Measurements from ENCODE around the gene DAB2. TPM values are rescaled to one million over a fixed set of nuclear protein-coding genes. Genes with fewer than 3 reads are reported as not detected.
"Not testable (repeated sequence)": the region's sequence is repeated elsewhere in the genome, so short reads cannot be mapped to it uniquely, and the experiment has no call there.

Gene DAB2
- total RNA-seq, 1 donor from 2014 or later, result 14.6 TPM

DNA sequence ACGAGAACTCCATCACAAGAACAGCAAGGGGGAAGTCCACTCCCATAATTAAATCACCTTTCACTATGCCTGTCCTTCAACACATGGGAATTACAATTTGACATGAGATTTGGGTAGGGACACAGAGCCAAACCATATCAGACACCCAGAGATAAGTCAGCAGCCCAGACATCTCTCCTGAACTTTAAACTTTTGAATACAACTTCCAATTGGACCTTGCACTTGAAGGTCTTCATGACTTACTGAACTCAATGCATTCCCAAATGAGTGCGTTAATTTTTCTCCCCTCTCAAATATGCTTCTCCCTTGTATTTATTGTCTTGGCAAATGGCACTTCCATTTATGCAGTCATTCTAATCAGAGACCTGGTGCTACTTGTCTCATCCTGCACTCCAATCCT lies 72.6 kb downstream of the DAB2 start:
- TF ChIP-seq, protein P1, sequence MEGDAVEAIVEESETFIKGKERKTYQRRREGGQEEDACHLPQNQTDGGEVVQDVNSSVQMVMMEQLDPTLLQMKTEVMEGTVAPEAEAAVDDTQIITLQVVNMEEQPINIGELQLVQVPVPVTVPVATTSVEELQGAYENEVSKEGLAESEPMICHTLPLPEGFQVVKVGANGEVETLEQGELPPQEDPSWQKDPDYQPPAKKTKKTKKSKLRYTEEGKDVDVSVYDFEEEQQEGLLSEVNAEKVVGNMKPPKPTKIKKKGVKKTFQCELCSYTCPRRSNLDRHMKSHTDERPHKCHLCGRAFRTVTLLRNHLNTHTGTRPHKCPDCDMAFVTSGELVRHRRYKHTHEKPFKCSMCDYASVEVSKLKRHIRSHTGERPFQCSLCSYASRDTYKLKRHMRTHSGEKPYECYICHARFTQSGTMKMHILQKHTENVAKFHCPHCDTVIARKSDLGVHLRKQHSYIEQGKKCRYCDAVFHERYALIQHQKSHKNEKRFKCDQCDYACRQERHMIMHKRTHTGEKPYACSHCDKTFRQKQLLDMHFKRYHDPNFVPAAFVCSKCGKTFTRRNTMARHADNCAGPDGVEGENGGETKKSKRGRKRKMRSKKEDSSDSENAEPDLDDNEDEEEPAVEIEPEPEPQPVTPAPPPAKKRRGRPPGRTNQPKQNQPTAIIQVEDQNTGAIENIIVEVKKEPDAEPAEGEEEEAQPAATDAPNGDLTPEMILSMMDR (IDR thresholded peaks at IDR 0.05; ENCODE audit: insufficient read depth, low read length, poor library complexity, severe bottlenecking), result no peak
- DNase-seq (ENCODE audit: low read depth), result no peak

DNA sequence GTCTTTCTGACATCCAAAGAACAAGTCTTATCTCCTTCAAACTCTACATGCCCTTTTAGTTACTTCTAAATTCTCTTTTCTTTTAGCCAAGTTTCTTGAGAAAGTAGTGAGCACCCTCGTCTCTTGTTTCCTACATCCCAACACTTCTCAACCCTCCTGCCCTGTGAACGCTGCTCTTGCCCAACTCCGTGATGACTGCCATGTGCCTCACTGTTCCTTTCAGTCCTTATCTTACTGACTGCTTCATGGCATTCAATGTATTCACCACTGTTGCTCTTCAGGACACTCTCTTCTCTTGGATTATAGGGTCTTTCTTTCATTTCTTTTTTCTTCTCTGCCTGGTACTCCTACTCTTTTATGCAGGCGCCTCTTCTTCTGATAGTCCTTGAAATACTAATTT lies 75.3 kb downstream of the DAB2 start:
- Histone ChIP-seq H3K36me3 (ENCODE audit: control insufficient read depth, insufficient read depth, low read length) (no peaks in the 10 kb centered on the region), H3K27me3 (ENCODE audit: control insufficient read depth, insufficient read depth, low read length) (no peaks in the 10 kb centered on the region), H3K4me3 (ENCODE audit: low read depth, low read length) (no peak overlapping the region)
- TF ChIP-seq, protein P1 (IDR thresholded peaks at IDR 0.05; ENCODE audit: insufficient read depth, low read length, poor library complexity, severe bottlenecking), result no peak
- no peak for DNase-seq (ENCODE audit: low read depth)

More for the DNA sequence above, 72.6 kb downstream of the DAB2 start:
- no peak overlapping the region for H3K4me3 ChIP-seq (ENCODE audit: low read depth, low read length)
- H3K27me3 ChIP-seq (ENCODE audit: control insufficient read depth, insufficient read depth, low read length), result no peaks in the 10 kb centered on the region
- no peaks in the 10 kb centered on the region for H3K36me3 ChIP-seq (ENCODE audit: control insufficient read depth, insufficient read depth, low read length)

DNA sequence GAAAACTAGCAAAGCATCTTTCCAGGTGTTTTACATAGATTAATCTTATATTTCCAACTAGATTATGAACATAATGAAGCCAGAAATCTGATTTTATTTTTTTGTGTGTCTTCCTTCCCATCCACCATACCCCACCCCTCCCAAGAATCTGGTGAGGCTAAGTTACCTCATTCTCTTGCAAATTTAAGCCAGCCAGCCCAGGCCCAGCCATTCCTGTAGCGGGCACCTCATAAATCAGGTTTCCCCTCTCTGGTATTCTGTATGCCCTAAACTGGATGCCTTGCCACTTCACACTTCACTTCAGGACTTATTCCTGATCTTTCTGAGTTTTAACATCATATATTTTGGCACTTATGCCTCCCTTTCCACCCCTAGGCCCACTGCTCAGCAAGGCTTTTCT lies 82.3 kb downstream of the DAB2 start:
- Histone ChIP-seq H3K36me3 (ENCODE audit: control insufficient read depth, insufficient read depth, low read length) (no peaks in the 10 kb centered on the region), H3K4me3 (ENCODE audit: low read depth, low read length) (no peak overlapping the region), H3K27me3 (ENCODE audit: control insufficient read depth, insufficient read depth, low read length) (no peaks in the 10 kb centered on the region)
- no peak for DNase-seq (ENCODE audit: low read depth)
- TF ChIP-seq, protein P1 (IDR thresholded peaks at IDR 0.05; ENCODE audit: insufficient read depth, low read length, poor library complexity, severe bottlenecking), result no peak

DNA sequence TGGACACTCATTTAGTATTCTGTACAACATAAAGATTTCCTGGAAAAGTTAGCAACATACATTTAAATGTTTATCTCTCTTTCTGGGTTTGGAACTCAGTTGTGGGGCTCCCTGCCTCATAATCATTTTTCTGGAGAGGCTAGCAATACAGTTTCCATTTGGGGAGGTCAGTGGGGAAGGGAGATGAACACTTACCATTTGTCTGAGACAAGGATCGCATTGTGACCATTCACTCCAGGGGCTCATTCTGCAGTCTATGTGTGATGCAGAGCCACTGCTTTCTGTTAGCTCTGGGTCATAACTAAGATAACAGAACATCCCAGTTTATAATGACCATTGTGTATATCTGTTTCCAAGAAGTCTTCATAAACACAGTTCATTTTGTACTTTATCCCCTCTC lies 82.9 kb downstream of the DAB2 start:
- DNase-seq (ENCODE audit: low read depth), result no peak
- TF ChIP-seq, protein P1 (IDR thresholded peaks at IDR 0.05; ENCODE audit: insufficient read depth, low read length, poor library complexity, severe bottlenecking), result no peak
- H3K27me3 ChIP-seq (ENCODE audit: control insufficient read depth, insufficient read depth, low read length), result no peaks in the 10 kb centered on the region
- no peaks in the 10 kb centered on the region for H3K36me3 ChIP-seq (ENCODE audit: control insufficient read depth, insufficient read depth, low read length)
- no peak overlapping the region for H3K4me3 ChIP-seq (ENCODE audit: low read depth, low read length)

DNA sequence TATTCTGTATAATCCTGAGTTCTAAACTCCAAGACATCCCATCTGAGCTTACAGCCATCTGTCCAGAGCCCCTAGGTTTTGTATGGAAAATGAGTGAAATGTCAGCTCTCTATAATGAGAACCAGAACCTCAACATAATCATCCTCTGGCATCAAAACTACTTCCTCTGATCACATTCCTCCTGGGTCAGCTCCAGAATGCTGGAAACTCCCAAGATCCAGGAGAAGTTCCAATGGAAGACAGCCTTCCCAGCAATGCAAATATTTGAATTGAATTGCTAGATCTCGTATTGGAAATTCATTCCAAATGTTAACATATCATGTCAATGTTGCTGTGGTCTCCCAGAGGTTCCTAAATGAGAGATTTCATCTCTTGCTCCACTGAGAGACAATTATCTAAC lies 84.3 kb downstream of the DAB2 start:
- TF ChIP-seq, protein P1 (IDR thresholded peaks at IDR 0.05; ENCODE audit: insufficient read depth, low read length, poor library complexity, severe bottlenecking), result no peak
- DNase-seq (ENCODE audit: low read depth), result no peak
- Histone ChIP-seq H3K27me3 (ENCODE audit: control insufficient read depth, insufficient read depth, low read length) (no peaks in the 10 kb centered on the region), H3K4me3 (ENCODE audit: low read depth, low read length) (no peak overlapping the region), H3K36me3 (ENCODE audit: control insufficient read depth, insufficient read depth, low read length) (no peaks in the 10 kb centered on the region)

DNA sequence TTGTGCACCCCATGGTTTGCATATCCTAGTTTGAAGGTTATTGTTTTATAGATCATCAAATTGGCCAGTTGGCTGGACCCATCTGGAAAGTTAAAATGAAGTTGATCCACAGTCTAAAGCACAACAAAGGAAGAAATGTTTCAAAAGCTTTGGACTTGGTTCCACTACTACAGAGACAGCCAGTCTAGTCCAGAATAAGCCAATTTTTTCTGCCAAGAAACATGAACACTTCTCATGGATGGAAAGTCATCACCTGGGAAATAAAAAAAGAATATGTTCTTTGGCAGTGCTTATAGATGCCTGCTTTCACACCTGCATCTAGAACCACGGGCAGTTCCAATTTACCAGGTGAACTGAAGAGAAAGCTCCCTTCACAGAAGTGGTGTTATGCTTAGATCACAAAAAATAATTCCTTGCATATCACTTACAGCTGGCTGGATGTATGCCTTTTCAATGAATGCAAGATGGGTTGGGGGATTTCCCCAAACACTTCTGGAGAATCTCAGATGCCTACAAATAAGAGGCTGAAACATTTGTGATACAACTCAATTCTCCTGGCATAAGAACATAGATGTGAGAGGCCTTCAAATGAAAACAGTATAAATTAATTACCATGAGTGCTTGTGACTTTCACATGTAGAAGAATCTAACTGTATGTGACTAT lies 87.4 kb downstream of the DAB2 start:
- DNase-seq (ENCODE audit: low read depth), result no peak
- no peaks in the 10 kb centered on the region for H3K27me3 ChIP-seq (ENCODE audit: control insufficient read depth, insufficient read depth, low read length)
- no peak overlapping the region for H3K4me3 ChIP-seq (ENCODE audit: low read depth, low read length)
- H3K36me3 ChIP-seq (ENCODE audit: control insufficient read depth, insufficient read depth, low read length), result no peaks in the 10 kb centered on the region
- TF ChIP-seq, protein P1 (IDR thresholded peaks at IDR 0.05; ENCODE audit: insufficient read depth, low read length, poor library complexity, severe bottlenecking), result no peak

DNA sequence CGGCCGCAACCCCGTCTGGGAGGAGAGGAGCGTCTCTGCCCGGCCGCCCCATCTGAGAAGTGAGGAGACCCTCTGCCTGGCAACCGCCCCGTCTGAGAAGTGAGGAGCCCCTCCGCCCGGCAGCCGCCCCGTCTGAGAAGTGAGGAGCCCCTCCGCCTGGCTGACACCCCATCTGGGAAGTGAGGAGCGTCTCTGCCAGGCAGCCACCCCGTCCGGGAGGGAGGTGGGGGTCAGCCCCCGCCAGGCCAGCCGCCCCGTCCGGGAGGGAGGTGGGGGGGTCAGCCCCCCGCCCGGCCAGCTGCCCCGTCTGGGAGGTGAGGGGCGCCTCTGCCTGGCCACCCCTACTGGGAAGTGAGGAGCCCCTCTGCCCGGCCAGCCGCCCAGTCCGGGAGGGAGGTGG lies 90.5 kb downstream of the DAB2 start:
- H3K36me3 ChIP-seq (ENCODE audit: control insufficient read depth, insufficient read depth, low read length); H3K27me3 ChIP-seq (ENCODE audit: control insufficient read depth, insufficient read depth, low read length); H3K4me3 ChIP-seq (ENCODE audit: low read depth, low read length); DNase-seq (ENCODE audit: low read depth): not testable (repeated sequence)

All from kidney epithelial cell (primary cell).